ENCODE data around the gene TGFA.

DNA sequence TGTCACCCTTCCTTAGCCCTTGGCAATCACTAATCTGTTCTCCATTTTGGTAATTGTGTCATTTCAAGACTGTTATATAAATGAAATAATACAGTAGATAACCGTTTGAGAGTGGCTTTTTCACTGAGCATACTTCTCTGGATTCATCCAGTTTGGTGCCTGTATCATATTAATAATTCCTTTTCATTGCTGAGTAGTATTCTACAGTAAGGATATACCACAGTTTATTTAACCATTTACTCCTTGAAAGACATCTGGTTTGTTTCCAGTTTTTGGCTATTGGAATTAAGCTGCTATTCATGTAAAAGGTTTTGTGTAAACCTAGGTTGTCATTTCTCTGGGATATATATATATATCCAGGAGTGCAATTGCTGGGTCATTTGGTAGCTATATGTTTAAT lies 44.6 kb upstream of the TGFA start:
- TF ChIP-seq JUND (IDR thresholded peaks at IDR 0.05) = no peak
- TF ChIP-seq ZFX (IDR thresholded peaks at IDR 0.05) = no peak
- TF ChIP-seq, protein P1, sequence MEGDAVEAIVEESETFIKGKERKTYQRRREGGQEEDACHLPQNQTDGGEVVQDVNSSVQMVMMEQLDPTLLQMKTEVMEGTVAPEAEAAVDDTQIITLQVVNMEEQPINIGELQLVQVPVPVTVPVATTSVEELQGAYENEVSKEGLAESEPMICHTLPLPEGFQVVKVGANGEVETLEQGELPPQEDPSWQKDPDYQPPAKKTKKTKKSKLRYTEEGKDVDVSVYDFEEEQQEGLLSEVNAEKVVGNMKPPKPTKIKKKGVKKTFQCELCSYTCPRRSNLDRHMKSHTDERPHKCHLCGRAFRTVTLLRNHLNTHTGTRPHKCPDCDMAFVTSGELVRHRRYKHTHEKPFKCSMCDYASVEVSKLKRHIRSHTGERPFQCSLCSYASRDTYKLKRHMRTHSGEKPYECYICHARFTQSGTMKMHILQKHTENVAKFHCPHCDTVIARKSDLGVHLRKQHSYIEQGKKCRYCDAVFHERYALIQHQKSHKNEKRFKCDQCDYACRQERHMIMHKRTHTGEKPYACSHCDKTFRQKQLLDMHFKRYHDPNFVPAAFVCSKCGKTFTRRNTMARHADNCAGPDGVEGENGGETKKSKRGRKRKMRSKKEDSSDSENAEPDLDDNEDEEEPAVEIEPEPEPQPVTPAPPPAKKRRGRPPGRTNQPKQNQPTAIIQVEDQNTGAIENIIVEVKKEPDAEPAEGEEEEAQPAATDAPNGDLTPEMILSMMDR (IDR thresholded peaks at IDR 0.05 in 2 of 3, conservative IDR thresholded peaks at IDR 0.05 in 1 of 3; ENCODE audit: borderline replicate concordance in 1 of 3, insufficient read depth in 1 of 3, low read depth in 2 of 3, low read length in 2 of 3) = no peak
- no peak for TF ChIP-seq ZNF274 (IDR thresholded peaks at IDR 0.05; ENCODE audit: low read depth, low read length)
- no peak for TF ChIP-seq RAD21 (IDR thresholded peaks at IDR 0.05; ENCODE audit: low read depth)
- TF ChIP-seq, protein P2, sequence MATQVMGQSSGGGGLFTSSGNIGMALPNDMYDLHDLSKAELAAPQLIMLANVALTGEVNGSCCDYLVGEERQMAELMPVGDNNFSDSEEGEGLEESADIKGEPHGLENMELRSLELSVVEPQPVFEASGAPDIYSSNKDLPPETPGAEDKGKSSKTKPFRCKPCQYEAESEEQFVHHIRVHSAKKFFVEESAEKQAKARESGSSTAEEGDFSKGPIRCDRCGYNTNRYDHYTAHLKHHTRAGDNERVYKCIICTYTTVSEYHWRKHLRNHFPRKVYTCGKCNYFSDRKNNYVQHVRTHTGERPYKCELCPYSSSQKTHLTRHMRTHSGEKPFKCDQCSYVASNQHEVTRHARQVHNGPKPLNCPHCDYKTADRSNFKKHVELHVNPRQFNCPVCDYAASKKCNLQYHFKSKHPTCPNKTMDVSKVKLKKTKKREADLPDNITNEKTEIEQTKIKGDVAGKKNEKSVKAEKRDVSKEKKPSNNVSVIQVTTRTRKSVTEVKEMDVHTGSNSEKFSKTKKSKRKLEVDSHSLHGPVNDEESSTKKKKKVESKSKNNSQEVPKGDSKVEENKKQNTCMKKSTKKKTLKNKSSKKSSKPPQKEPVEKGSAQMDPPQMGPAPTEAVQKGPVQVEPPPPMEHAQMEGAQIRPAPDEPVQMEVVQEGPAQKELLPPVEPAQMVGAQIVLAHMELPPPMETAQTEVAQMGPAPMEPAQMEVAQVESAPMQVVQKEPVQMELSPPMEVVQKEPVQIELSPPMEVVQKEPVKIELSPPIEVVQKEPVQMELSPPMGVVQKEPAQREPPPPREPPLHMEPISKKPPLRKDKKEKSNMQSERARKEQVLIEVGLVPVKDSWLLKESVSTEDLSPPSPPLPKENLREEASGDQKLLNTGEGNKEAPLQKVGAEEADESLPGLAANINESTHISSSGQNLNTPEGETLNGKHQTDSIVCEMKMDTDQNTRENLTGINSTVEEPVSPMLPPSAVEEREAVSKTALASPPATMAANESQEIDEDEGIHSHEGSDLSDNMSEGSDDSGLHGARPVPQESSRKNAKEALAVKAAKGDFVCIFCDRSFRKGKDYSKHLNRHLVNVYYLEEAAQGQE (IDR thresholded peaks at IDR 0.05; ENCODE audit: low read depth) = no peak
- no peak for TF ChIP-seq POLR2A (IDR thresholded peaks at IDR 0.05; ENCODE audit: borderline replicate concordance, extremely low read depth, insufficient read depth, insufficient read length)
- no peak for TF ChIP-seq EZH2phosphoT487 (IDR thresholded peaks at IDR 0.05; ENCODE audit: borderline replicate concordance)
- TF ChIP-seq SRF (IDR thresholded peaks at IDR 0.05; ENCODE audit: low read depth) = no peak

All from HCT116 (cell line).